ENCODE data around the gene CSNK1G2. TPM values are rescaled to one million over a fixed set of nuclear protein-coding genes. Genes with fewer than 3 reads are reported as not detected.
A peak's percentile ranks its signal among the peaks of the same experiment; 100 is the strongest.

Gene CSNK1G2
- total and polyA plus RNA-seq, 2 of the 13 experiments (the other 11 are each of a cell fraction or from before 2014, with no cell fraction given), result 53.8 to 72.5 TPM

DNA sequence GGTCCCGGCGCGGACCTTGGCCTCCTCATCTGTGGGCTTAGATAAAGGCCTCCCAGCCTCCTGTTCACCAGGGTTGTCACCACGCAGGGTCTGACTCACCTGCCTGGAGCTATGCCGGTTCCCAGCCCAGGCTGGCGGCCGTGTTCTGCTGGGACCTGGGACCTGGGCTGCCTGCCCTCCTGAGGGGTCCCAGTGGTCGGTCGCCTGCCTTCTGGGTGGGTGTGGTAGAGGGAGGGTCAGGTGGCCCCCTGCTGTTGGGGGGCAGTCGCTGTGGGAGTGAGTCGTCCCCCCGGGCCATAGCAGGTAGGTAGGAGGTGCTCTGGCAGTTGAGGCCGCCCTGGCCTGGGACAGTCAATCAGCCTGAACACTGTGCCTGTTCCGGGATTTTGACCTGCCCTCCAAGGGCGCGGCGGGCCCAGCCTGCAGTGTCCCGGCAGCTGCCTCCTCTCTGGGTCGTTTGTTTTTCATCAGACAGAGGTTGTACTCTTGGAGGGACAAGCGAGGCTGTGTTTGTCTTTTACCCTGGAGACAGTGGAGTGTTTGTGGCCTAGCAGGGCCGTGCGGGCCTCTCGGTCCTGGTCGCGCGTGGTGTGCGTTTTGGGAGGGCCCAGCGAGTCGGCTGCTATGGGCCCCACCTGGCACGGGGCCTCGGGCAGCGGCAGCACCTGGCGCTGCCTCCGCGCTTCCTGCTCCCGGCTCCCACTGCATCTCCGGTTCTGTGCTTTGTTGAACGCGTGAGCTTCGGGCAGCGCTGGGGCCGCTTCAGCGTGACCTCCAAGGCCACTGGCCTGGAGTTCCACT, 33.2 kb upstream of the CSNK1G2 start (continued):
- TF ChIP-seq ZNF256 (CRISPR knock-in tag; conservative IDR thresholded peaks at IDR 0.05) (no peak), ZNF331 (CRISPR knock-in tag; IDR thresholded peaks at IDR 0.05) (no peak), MYC (CRISPR knock-in tag; IDR thresholded peaks at IDR 0.05; ENCODE audit: borderline replicate concordance) (peak; percentile 7; the same call in 1 of the 2 replicates), ZIK1 (CRISPR knock-in tag; IDR thresholded peaks at IDR 0.05; ENCODE audit: borderline replicate concordance, low read depth) (peak; percentile 68; the same call in 1 of the 2 replicates), RBAK (CRISPR knock-in tag; IDR thresholded peaks at IDR 0.05) (no peak; the same call in 1 of the 2 replicates), PCBP1 (IDR thresholded peaks at IDR 0.05; ENCODE audit: borderline replicate concordance, low read depth, low read length) (0 out of 2 replicates have a peak, but pooled peaks have one; percentile 50), KLF16 (CRISPR knock-in tag; IDR thresholded peaks at IDR 0.05) (peak in 1 of 2 experiments; percentile 58; a peak in 1 of 4 replicates), MED8 (CRISPR knock-in tag; IDR thresholded peaks at IDR 0.05; ENCODE audit: insufficient replicate concordance) (no peak), PAF1 (CRISPR knock-in tag; IDR thresholded peaks at IDR 0.05) (no peak), SMARCE1 (IDR thresholded peaks at IDR 0.05; ENCODE audit: borderline replicate concordance) (no peak), ZNF207 (IDR thresholded peaks at IDR 0.05; ENCODE audit: borderline replicate concordance) (no peak), SRY (CRISPR knock-in tag; IDR thresholded peaks at IDR 0.05) (no peak), SIN3B (IDR thresholded peaks at IDR 0.05; ENCODE audit: low read length) (no peak), ZNF556 (CRISPR knock-in tag; IDR thresholded peaks at IDR 0.05; ENCODE audit: borderline replicate concordance) (no peak), MTA1 (CRISPR knock-in tag; IDR thresholded peaks at IDR 0.05; ENCODE audit: borderline replicate concordance) (peak; percentile 82; the same call in 1 of the 2 replicates), ZNF260 (CRISPR knock-in tag; IDR thresholded peaks at IDR 0.05; ENCODE audit: borderline replicate concordance, low read depth) (no peak), NRL (CRISPR knock-in tag; IDR thresholded peaks at IDR 0.05; ENCODE audit: borderline replicate concordance) (peak; percentile 62; the same call in 1 of the 2 replicates), HMGA1 (CRISPR knock-in tag; conservative IDR thresholded peaks at IDR 0.05) (no peak)
- TF ChIP-seq, protein P1, sequence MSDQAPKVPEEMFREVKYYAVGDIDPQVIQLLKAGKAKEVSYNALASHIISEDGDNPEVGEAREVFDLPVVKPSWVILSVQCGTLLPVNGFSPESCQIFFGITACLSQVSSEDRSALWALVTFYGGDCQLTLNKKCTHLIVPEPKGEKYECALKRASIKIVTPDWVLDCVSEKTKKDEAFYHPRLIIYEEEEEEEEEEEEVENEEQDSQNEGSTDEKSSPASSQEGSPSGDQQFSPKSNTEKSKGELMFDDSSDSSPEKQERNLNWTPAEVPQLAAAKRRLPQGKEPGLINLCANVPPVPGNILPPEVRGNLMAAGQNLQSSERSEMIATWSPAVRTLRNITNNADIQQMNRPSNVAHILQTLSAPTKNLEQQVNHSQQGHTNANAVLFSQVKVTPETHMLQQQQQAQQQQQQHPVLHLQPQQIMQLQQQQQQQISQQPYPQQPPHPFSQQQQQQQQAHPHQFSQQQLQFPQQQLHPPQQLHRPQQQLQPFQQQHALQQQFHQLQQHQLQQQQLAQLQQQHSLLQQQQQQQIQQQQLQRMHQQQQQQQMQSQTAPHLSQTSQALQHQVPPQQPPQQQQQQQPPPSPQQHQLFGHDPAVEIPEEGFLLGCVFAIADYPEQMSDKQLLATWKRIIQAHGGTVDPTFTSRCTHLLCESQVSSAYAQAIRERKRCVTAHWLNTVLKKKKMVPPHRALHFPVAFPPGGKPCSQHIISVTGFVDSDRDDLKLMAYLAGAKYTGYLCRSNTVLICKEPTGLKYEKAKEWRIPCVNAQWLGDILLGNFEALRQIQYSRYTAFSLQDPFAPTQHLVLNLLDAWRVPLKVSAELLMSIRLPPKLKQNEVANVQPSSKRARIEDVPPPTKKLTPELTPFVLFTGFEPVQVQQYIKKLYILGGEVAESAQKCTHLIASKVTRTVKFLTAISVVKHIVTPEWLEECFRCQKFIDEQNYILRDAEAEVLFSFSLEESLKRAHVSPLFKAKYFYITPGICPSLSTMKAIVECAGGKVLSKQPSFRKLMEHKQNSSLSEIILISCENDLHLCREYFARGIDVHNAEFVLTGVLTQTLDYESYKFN (CRISPR knock-in tag; conservative IDR thresholded peaks at IDR 0.05), result no peak
- TF ChIP-seq, protein P2, sequence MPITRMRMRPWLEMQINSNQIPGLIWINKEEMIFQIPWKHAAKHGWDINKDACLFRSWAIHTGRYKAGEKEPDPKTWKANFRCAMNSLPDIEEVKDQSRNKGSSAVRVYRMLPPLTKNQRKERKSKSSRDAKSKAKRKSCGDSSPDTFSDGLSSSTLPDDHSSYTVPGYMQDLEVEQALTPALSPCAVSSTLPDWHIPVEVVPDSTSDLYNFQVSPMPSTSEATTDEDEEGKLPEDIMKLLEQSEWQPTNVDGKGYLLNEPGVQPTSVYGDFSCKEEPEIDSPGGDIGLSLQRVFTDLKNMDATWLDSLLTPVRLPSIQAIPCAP (CRISPR knock-in tag; IDR thresholded peaks at IDR 0.05; ENCODE audit: low read depth), result no peak
- TF ChIP-seq, protein P3, sequence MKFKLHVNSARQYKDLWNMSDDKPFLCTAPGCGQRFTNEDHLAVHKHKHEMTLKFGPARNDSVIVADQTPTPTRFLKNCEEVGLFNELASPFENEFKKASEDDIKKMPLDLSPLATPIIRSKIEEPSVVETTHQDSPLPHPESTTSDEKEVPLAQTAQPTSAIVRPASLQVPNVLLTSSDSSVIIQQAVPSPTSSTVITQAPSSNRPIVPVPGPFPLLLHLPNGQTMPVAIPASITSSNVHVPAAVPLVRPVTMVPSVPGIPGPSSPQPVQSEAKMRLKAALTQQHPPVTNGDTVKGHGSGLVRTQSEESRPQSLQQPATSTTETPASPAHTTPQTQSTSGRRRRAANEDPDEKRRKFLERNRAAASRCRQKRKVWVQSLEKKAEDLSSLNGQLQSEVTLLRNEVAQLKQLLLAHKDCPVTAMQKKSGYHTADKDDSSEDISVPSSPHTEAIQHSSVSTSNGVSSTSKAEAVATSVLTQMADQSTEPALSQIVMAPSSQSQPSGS (CRISPR knock-in tag; IDR thresholded peaks at IDR 0.05), result 0 out of 2 replicates have a peak, but pooled peaks have one; percentile 0
- TF ChIP-seq, protein P4, sequence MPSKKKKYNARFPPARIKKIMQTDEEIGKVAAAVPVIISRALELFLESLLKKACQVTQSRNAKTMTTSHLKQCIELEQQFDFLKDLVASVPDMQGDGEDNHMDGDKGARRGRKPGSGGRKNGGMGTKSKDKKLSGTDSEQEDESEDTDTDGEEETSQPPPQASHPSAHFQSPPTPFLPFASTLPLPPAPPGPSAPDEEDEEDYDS (CRISPR knock-in tag; IDR thresholded peaks at IDR 0.05), result no peak
- TF ChIP-seq, protein P5, sequence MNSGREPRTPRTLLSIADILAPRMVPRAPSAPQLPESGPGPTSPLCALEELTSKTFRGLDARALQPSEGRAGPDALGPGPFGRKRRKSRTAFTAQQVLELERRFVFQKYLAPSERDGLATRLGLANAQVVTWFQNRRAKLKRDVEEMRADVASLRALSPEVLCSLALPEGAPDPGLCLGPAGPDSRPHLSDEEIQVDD (CRISPR knock-in tag; IDR thresholded peaks at IDR 0.05; ENCODE audit: borderline replicate concordance), result no peak
